ENCODE measurements around the gene ARF3. TPM values are rescaled to one million over a fixed set of nuclear protein-coding genes. Genes with fewer than 3 reads are reported as not detected.

ARF3 gene
- polyA plus RNA-seq, 1 of the 3 experiments (the other 2 are of a cell fraction) = 204 TPM

DNA sequence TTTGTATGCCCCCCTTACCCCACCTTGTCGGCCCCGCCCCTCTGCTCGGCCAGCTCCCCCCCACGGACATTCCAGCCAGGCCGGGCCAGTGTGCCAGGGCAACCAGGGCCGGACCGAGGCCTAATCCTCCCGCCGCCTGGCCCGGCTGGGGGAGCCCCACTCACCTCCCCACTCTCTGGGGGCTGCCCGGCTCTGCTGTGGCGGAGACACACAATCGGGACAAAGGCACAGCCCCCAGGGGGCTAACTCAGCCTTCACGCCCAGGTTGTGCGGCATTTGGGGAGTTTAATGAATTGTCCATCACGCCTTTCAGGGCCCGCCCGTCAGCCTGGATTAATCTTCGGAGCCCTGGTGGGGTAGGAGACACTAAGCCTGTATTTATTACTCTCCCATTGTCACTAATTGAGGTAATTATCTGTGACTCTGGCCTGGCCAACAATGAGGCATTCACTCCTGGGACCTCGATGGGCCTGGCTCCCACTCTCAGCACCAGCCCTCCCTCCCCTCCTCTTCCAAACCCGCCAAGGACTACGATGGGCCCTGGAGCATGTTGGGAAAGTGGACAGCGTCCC is 29.5 kb upstream of the ARF3 start:
- no peak overlapping the region for H3K9ac ChIP-seq
- H4K20me1 ChIP-seq (ENCODE audit: insufficient read depth) = no peaks in the 10 kb centered on the region
- H3K27ac ChIP-seq (ENCODE audit: low read depth in 2 of 2, low read length in 1 of 2) = no peak overlapping the region
- TF ChIP-seq, protein P1, sequence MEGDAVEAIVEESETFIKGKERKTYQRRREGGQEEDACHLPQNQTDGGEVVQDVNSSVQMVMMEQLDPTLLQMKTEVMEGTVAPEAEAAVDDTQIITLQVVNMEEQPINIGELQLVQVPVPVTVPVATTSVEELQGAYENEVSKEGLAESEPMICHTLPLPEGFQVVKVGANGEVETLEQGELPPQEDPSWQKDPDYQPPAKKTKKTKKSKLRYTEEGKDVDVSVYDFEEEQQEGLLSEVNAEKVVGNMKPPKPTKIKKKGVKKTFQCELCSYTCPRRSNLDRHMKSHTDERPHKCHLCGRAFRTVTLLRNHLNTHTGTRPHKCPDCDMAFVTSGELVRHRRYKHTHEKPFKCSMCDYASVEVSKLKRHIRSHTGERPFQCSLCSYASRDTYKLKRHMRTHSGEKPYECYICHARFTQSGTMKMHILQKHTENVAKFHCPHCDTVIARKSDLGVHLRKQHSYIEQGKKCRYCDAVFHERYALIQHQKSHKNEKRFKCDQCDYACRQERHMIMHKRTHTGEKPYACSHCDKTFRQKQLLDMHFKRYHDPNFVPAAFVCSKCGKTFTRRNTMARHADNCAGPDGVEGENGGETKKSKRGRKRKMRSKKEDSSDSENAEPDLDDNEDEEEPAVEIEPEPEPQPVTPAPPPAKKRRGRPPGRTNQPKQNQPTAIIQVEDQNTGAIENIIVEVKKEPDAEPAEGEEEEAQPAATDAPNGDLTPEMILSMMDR (IDR thresholded peaks at IDR 0.05) = no peak
- TF ChIP-seq REST (IDR thresholded peaks at IDR 0.05; ENCODE audit: low read depth, low read length) (no peak), FOXJ3 (CRISPR knock-in tag; IDR thresholded peaks at IDR 0.05) (no peak), POLR2AphosphoS5 (IDR thresholded peaks at IDR 0.05; ENCODE audit: low read depth, low read length) (no peak), TCF12 (IDR thresholded peaks at IDR 0.05) (no peak), GATA2 (CRISPR knock-in tag; IDR thresholded peaks at IDR 0.05) (no peak), CHD2 (IDR thresholded peaks at IDR 0.05; ENCODE audit: low read length, partially characterized antibody) (no peak), TEAD4 (IDR thresholded peaks at IDR 0.05; ENCODE audit: borderline replicate concordance, insufficient read depth) (no peak), FOXM1 (IDR thresholded peaks at IDR 0.05; ENCODE audit: low read depth) (no peak), GABPA (IDR thresholded peaks at IDR 0.05; ENCODE audit: low read depth) (no peak), USF1 (IDR thresholded peaks at IDR 0.05; ENCODE audit: borderline replicate concordance, low read depth) (no peak), RXRA (IDR thresholded peaks at IDR 0.05; ENCODE audit: borderline replicate concordance, low read depth) (no peak), FOSL2 (IDR thresholded peaks at IDR 0.05; ENCODE audit: borderline replicate concordance, low read depth) (no peak), EP300 (IDR thresholded peaks at IDR 0.05; ENCODE audit: borderline replicate concordance in 1 of 2, low read depth in 1 of 2, low read length in 1 of 2) (no peak)
- TF ChIP-seq, protein P2, sequence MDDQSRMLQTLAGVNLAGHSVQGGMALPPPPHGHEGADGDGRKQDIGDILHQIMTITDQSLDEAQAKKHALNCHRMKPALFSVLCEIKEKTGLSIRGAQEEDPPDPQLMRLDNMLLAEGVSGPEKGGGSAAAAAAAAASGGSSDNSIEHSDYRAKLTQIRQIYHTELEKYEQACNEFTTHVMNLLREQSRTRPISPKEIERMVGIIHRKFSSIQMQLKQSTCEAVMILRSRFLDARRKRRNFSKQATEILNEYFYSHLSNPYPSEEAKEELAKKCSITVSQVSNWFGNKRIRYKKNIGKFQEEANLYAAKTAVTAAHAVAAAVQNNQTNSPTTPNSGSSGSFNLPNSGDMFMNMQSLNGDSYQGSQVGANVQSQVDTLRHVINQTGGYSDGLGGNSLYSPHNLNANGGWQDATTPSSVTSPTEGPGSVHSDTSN (IDR thresholded peaks at IDR 0.05) = no peak
- TF ChIP-seq, protein P3, sequence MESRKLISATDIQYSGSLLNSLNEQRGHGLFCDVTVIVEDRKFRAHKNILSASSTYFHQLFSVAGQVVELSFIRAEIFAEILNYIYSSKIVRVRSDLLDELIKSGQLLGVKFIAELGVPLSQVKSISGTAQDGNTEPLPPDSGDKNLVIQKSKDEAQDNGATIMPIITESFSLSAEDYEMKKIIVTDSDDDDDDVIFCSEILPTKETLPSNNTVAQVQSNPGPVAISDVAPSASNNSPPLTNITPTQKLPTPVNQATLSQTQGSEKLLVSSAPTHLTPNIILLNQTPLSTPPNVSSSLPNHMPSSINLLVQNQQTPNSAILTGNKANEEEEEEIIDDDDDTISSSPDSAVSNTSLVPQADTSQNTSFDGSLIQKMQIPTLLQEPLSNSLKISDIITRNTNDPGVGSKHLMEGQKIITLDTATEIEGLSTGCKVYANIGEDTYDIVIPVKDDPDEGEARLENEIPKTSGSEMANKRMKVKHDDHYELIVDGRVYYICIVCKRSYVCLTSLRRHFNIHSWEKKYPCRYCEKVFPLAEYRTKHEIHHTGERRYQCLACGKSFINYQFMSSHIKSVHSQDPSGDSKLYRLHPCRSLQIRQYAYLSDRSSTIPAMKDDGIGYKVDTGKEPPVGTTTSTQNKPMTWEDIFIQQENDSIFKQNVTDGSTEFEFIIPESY (IDR thresholded peaks at IDR 0.05; ENCODE audit: borderline replicate concordance, low read depth) = no peak
- TF ChIP-seq, protein P4, sequence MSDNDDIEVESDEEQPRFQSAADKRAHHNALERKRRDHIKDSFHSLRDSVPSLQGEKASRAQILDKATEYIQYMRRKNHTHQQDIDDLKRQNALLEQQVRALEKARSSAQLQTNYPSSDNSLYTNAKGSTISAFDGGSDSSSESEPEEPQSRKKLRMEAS (IDR thresholded peaks at IDR 0.05; ENCODE audit: low read depth) = no peak
- TF ChIP-seq, protein P5, sequence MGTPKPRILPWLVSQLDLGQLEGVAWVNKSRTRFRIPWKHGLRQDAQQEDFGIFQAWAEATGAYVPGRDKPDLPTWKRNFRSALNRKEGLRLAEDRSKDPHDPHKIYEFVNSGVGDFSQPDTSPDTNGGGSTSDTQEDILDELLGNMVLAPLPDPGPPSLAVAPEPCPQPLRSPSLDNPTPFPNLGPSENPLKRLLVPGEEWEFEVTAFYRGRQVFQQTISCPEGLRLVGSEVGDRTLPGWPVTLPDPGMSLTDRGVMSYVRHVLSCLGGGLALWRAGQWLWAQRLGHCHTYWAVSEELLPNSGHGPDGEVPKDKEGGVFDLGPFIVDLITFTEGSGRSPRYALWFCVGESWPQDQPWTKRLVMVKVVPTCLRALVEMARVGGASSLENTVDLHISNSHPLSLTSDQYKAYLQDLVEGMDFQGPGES (IDR thresholded peaks at IDR 0.05; ENCODE audit: low read depth, low read length) = no peak
- no peaks in the 10 kb centered on the region for H3K36me3 ChIP-seq (replicated peaks in 1 of 2; ENCODE audit: control insufficient read depth in 1 of 2, insufficient read depth in 2 of 2, low read length in 1 of 2)
- no peaks in the 10 kb centered on the region for H3K9me3 ChIP-seq
- no peaks in the 10 kb centered on the region for H3K79me2 ChIP-seq (ENCODE audit: insufficient read depth)
- 69% methylated on average over 10 of the region's 23 CpGs for WGBS (ENCODE audit: low lambda C conversion rate)
- H3K27me3 ChIP-seq (ENCODE audit: insufficient read depth) = peaks cover 45% of the 10 kb centered on the region
- DNase-seq = no peak
- H3F3A ChIP-seq (replicated peaks; ENCODE audit: insufficient read depth) = no peaks in the 10 kb centered on the region
- H3K4me1 ChIP-seq (ENCODE audit: control insufficient read depth in 1 of 2, insufficient read depth in 2 of 2, low read depth in 1 of 2, low read length in 1 of 2) = no peaks in the 10 kb centered on the region
- H3K9me2 ChIP-seq = no peaks in the 10 kb centered on the region
- no peak overlapping the region for H3K4me2 ChIP-seq
- ChIA-PET CTCF (interaction anchor here (0.6 to 33.0 kb wide), 6 partner anchors 5 to 177 kb away, joined by 3 to 935 read pairs (median 8); partner anchors contain the start of genes DDN, WNT1 and WNT10B), POLR2A (no interaction called here)
- H3K4me3 ChIP-seq (ENCODE audit: low read depth in 2 of 2, low read length in 1 of 2) = no peak overlapping the region
- no peak overlapping the region for H2AFZ ChIP-seq (ENCODE audit: low read depth)

All from SK-N-SH (cell line).